NT2/D1 (cell line): ENCODE data around the gene PISD.

ENCODE experiments used
- SUZ12 ChIP-seq: IDR thresholded peaks from 2 replicates; pipeline ENCODE4 v1.6.1; 2011; ENCODE audit not compliant: insufficient read length, insufficient read depth; ENCODE audit errors: extremely low read depth
- YY1 ChIP-seq: IDR thresholded peaks from 2 replicates; pipeline ENCODE4 v1.6.1; 2011; ENCODE audit not compliant: insufficient read length, insufficient read depth
- ZNF274 ChIP-seq: IDR thresholded peaks from 2 replicates; pipeline ENCODE4 v1.6.1; 2011; ENCODE audit warnings: mild to moderate bottlenecking, low read depth, low read length

GRCh38 chr22:31691408-31691807 lies 29.4 kb upstream of the PISD start:
- TF ChIP-seq ZNF274 (no peak), SUZ12 (no peak), YY1 (no peak)
